Measurements from ENCODE around the gene TRPV4.
A peak's percentile ranks its signal among the peaks of the same experiment; 100 is the strongest.

Gene TRPV4

DNA sequence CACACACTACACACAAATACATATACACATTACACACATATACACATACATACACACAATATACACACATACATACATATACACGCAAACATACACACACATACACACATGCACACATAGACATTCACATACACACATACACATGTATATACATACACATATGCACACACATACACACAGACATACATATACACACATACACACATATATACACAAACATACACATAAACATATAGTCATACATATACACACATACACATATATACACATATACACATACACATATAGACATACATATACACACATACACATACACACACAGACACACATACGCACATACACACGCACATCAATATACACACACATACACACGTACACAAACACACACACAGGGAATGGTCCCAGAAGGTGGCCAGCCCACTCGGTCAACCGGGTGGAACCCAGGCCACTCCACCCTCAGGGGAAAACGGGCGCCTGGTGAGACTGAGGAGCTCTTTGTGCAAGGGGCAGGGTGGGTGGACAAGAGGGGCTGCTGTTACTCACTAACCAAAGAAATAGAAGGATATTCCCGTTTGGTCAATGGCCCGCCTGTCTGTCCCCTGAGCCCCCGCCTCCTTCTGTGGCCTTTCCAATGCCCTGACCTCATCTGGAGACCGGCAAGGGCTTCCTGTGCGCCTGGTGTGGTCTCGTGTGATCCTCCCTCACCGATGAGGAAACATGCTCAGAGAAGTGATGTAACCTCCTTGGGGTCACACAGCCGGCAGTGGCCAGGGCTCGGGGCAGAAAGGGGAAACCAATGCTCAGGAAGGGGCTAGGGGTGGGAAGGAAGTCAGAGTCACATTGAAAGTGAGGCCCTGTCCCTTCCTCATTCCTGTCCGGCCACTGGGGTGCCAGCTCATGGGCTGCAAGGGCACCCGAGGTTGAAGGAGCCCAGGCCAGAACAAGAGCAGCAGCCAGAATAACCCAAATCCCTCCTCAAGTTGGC is 5.3 kb downstream of the TRPV4 start:
- TF ChIP-seq, protein P1, sequence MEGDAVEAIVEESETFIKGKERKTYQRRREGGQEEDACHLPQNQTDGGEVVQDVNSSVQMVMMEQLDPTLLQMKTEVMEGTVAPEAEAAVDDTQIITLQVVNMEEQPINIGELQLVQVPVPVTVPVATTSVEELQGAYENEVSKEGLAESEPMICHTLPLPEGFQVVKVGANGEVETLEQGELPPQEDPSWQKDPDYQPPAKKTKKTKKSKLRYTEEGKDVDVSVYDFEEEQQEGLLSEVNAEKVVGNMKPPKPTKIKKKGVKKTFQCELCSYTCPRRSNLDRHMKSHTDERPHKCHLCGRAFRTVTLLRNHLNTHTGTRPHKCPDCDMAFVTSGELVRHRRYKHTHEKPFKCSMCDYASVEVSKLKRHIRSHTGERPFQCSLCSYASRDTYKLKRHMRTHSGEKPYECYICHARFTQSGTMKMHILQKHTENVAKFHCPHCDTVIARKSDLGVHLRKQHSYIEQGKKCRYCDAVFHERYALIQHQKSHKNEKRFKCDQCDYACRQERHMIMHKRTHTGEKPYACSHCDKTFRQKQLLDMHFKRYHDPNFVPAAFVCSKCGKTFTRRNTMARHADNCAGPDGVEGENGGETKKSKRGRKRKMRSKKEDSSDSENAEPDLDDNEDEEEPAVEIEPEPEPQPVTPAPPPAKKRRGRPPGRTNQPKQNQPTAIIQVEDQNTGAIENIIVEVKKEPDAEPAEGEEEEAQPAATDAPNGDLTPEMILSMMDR (IDR thresholded peaks at IDR 0.05; ENCODE audit: insufficient read depth, missing control alignments): no peak
- FAIRE-seq (peak; percentile 61), DNase-seq (ENCODE audit: insufficient read length, low spot score) (no peak)

DNA sequence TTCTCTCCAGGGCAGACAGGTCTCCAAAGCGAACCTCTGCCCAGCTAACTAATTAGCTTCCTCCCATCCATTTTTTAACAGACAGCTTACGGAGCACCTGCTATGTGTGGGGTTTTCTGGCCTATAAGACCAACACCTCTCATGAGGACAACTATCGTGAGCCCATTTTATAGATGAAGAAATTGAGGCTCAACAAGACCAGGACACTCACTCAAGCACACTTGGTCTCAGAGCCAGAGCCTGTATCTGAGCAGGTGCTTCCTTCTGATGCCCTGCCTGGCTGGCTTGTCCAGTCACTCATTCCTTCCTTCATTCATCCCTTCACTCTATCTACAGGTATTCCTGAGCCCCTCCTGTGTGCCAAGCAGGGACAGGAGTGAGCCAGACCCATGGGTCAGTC is 6.1 kb downstream of the TRPV4 start:
- FAIRE-seq (no peak), DNase-seq (ENCODE audit: insufficient read length, low spot score) (no peak)
- TF ChIP-seq, protein P1 (IDR thresholded peaks at IDR 0.05; ENCODE audit: insufficient read depth, missing control alignments): no peak

DNA sequence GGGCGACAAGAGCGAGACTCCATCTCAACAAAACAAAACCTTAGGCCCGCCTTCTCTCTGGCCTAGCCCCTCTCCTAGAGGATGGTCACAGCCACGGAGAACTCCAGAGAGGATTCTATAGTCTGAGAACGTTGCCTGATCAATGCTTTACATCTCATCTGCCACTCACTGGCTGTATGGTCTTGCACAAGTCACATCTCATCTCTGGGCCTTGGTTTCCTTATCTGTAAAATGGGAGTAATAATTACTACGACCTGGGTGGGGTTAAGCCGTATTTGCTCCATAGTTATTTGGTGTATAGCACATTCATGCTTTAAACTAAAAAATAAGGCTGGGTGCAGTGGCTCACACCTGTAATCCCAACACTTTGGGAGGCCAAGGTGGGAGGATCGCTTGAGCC is 8.5 kb downstream of the TRPV4 start:
- TF ChIP-seq, protein P1 (IDR thresholded peaks at IDR 0.05; ENCODE audit: insufficient read depth, missing control alignments): no peak
- FAIRE-seq: no peak
- DNase-seq (ENCODE audit: insufficient read length, low spot score): no peak

DNA sequence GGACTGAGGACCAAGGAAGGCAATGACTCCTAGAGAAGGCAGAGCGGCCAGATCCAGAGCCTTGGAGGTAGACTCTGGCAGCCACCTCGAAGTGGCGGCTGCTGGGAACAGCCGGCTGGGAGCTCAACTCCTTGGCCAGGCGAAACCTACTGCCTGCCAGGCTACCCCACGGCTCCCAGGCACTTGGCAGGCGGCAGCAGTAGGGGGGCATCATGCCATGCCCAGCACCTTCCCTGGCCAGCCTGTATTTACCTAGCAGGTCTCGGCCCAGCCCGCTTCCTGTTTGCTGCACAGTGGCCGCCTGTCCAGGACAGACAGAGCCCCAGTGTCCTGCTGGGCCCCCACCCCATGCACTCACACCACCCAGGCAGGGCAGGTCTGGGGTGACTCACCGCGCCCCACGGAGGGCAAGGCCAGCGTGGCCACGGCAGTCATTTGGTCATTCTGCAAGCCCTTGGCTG is 10.2 kb downstream of the TRPV4 start:
- no peak for FAIRE-seq

DNA sequence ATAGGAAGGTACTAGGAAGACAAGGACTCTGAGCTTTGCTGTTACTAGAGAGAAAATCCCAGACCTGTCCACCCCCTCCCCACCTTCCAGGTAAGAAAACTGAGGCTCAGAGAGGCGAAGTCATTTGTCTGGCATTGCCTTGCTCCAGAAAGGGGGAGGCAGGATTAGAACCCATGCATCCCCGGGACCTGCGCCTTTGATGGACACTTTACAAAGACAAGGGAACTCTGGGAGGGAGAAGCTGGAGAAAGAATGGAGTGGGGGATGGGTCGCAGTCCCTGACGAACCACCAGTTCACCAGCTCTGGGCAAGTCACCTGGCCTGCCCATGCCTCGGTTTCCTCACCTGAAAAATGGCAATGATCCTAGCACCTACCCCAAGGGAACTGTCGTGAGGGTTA is 10.8 kb downstream of the TRPV4 start:
- FAIRE-seq (no peak), DNase-seq (ENCODE audit: insufficient read length, low spot score) (no peak)
- TF ChIP-seq, protein P1 (IDR thresholded peaks at IDR 0.05; ENCODE audit: insufficient read depth, missing control alignments): no peak

More for the DNA sequence above, 10.2 kb downstream of the TRPV4 start:
- DNase-seq (ENCODE audit: insufficient read length, low spot score): no peak
- TF ChIP-seq, protein P1 (IDR thresholded peaks at IDR 0.05; ENCODE audit: insufficient read depth, missing control alignments): no peak

DNA sequence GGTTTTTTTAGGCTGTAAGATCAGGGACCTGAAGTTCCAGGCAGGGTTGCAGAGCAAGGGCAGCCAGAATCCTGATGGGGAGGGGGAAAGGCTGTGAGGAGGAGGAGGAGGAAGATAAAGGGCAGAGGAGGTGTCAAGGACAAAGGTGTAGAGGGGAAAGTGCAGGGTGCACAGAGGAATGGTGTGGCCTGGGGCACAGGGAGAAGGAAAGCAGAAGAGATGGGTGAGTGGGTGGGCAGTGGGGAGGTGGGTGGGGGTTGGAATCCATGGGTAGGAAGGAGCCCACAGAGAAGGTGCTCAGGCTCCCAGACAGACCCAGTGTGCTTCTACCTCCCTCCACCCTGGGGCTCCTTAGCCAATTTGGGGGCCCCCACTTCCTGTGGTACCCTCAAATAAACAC is 11.2 kb downstream of the TRPV4 start:
- DNase-seq (ENCODE audit: insufficient read length, low spot score) (no peak), FAIRE-seq (no peak)
- TF ChIP-seq, protein P1 (IDR thresholded peaks at IDR 0.05; ENCODE audit: insufficient read depth, missing control alignments): no peak
